ENCODE data around the gene DGKD.

DGKD gene

DNA sequence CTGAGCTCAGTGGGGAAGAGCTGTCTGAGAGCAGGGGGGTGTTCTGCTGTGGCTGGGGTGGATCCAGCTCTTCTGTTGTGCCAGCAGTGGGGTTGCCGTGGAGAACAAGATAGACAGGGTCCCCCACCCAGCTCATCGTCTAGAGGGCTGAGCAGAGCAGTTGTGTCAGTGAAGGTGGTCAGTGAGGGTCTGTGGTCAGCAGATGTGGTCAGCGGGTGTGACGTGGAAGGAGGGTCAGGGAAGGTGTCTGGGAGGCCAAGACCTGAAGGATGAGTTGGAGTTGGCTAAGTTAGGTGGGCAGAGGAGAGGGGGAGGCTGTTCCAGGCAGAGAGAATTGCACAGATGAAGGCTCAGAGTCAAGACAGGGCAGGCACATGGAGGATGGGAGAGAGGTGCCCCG, 103.1 kb downstream of the DGKD start:
- Histone ChIP-seq H2AFZ (ENCODE audit: low read depth, low read length, severe bottlenecking) (no peak overlapping the region), H4K20me1 (ENCODE audit: low read depth, low read length) (no peaks in the 10 kb centered on the region), H3K79me2 (ENCODE audit: insufficient read depth, low read length) (no peaks in the 10 kb centered on the region), H3K27ac (ENCODE audit: low read depth, low read length) (no peak overlapping the region), H3K27me3 (ENCODE audit: low read length) (no peaks in the 10 kb centered on the region), H3K9me3 (ENCODE audit: insufficient read depth, low read length) (no peaks in the 10 kb centered on the region), H3F3A (ENCODE audit: insufficient read depth) (no peaks in the 10 kb centered on the region), H3K4me2 (ENCODE audit: low read depth, low read length, poor library complexity, severe bottlenecking) (no peak overlapping the region), H3K9ac (ENCODE audit: low read length) (no peak overlapping the region), H3K9me2 (replicated peaks; ENCODE audit: insufficient read depth, low read length) (no peaks in the 10 kb centered on the region), H3K4me3 (ENCODE audit: insufficient read depth, low read length, poor library complexity, severe bottlenecking) (no peak overlapping the region), H3K36me3 (ENCODE audit: low read length) (no peaks in the 10 kb centered on the region)
- TF ChIP-seq, protein P1, sequence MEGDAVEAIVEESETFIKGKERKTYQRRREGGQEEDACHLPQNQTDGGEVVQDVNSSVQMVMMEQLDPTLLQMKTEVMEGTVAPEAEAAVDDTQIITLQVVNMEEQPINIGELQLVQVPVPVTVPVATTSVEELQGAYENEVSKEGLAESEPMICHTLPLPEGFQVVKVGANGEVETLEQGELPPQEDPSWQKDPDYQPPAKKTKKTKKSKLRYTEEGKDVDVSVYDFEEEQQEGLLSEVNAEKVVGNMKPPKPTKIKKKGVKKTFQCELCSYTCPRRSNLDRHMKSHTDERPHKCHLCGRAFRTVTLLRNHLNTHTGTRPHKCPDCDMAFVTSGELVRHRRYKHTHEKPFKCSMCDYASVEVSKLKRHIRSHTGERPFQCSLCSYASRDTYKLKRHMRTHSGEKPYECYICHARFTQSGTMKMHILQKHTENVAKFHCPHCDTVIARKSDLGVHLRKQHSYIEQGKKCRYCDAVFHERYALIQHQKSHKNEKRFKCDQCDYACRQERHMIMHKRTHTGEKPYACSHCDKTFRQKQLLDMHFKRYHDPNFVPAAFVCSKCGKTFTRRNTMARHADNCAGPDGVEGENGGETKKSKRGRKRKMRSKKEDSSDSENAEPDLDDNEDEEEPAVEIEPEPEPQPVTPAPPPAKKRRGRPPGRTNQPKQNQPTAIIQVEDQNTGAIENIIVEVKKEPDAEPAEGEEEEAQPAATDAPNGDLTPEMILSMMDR (IDR thresholded peaks at IDR 0.05; ENCODE audit: insufficient read depth, low read length, poor library complexity, severe bottlenecking): no peak
- TF ChIP-seq EZH2phosphoT487 (conservative IDR thresholded peaks at IDR 0.05; ENCODE audit: low read length): no peak

DNA sequence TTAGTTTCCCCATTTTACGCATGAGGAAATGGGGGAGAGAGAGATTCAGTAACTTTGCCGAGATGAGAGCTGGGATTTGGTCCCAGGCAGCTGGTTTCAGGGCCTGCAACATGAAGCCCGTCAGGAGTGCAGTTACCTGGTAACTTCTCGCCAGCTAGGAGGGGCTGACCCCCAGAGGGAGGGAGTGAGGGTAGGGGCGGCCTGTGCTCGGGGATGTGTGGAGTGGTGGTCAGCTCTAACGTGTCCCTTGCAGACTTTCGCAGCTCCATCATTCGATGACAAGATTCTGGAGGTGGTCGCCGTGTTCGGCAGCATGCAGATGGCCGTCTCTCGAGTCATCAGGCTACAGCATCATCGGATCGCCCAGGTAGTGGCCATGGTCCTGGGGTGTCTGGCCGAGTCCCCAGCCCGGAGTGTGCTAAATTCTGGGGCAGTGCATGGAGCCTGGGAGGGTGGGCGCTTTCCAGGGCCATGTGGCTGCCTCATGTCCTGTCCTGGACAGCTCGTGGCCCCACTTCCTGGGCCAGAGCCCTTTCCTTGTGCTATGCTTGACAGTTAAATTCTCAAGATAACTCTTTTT, 103.8 kb downstream of the DGKD start:
- Histone ChIP-seq H3K36me3 (ENCODE audit: low read length) (no peaks in the 10 kb centered on the region), H3K9me3 (ENCODE audit: insufficient read depth, low read length) (no peaks in the 10 kb centered on the region), H3F3A (ENCODE audit: insufficient read depth) (no peaks in the 10 kb centered on the region), H4K20me1 (ENCODE audit: low read depth, low read length) (no peaks in the 10 kb centered on the region), H3K27me3 (ENCODE audit: low read length) (no peaks in the 10 kb centered on the region), H3K79me2 (ENCODE audit: insufficient read depth, low read length) (no peaks in the 10 kb centered on the region), H3K4me3 (ENCODE audit: insufficient read depth, low read length, poor library complexity, severe bottlenecking) (no peak overlapping the region), H2AFZ (ENCODE audit: low read depth, low read length, severe bottlenecking) (no peak overlapping the region), H3K27ac (ENCODE audit: low read depth, low read length) (no peak overlapping the region), H3K9ac (ENCODE audit: low read length) (no peak overlapping the region), H3K4me2 (ENCODE audit: low read depth, low read length, poor library complexity, severe bottlenecking) (no peak overlapping the region), H3K9me2 (replicated peaks; ENCODE audit: insufficient read depth, low read length) (no peaks in the 10 kb centered on the region)
- no peak for TF ChIP-seq EZH2phosphoT487 (conservative IDR thresholded peaks at IDR 0.05; ENCODE audit: low read length)
- TF ChIP-seq, protein P1 (IDR thresholded peaks at IDR 0.05; ENCODE audit: insufficient read depth, low read length, poor library complexity, severe bottlenecking): no peak

DNA sequence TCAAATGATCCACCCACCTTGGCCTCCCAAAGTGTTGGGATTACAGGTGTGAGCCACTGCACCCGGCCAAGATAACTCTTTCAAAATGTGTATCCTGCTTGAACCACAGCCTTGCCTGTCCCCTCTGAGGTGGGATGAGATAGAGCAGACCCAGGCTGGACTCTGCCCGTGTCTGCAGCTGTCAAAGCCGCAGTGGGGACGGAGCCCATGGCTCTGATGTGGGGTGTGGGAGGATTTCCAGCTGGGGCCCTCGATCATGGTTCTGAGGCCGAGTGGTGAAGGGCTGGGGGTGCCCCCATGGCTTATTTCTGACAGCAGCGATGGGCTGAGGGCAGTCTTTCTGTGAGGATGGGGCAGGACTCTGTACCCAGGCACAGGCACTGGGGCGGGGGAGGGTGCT, 104.5 kb downstream of the DGKD start:
- no peaks in the 10 kb centered on the region for H3K9me2 ChIP-seq (replicated peaks; ENCODE audit: insufficient read depth, low read length)
- TF ChIP-seq, protein P1 (IDR thresholded peaks at IDR 0.05; ENCODE audit: insufficient read depth, low read length, poor library complexity, severe bottlenecking): no peak
- TF ChIP-seq EZH2phosphoT487 (conservative IDR thresholded peaks at IDR 0.05; ENCODE audit: low read length): no peak
- no peak overlapping the region for H3K27ac ChIP-seq (ENCODE audit: low read depth, low read length)
- H3K4me3 ChIP-seq (ENCODE audit: insufficient read depth, low read length, poor library complexity, severe bottlenecking): no peak overlapping the region
- no peak overlapping the region for H3K4me2 ChIP-seq (ENCODE audit: low read depth, low read length, poor library complexity, severe bottlenecking)
- no peak overlapping the region for H3K9ac ChIP-seq (ENCODE audit: low read length)
- no peaks in the 10 kb centered on the region for H3K9me3 ChIP-seq (ENCODE audit: insufficient read depth, low read length)
- no peaks in the 10 kb centered on the region for H4K20me1 ChIP-seq (ENCODE audit: low read depth, low read length)
- no peak overlapping the region for H2AFZ ChIP-seq (ENCODE audit: low read depth, low read length, severe bottlenecking)
- no peaks in the 10 kb centered on the region for H3F3A ChIP-seq (ENCODE audit: insufficient read depth)
- H3K79me2 ChIP-seq (ENCODE audit: insufficient read depth, low read length): no peaks in the 10 kb centered on the region
- no peaks in the 10 kb centered on the region for H3K36me3 ChIP-seq (ENCODE audit: low read length)
- no peaks in the 10 kb centered on the region for H3K27me3 ChIP-seq (ENCODE audit: low read length)
